Keratinocyte (primary cell): ENCODE measurements around the gene ZNF462. TPM values are rescaled to one million over a fixed set of nuclear protein-coding genes. Genes with fewer than 3 reads are reported as not detected.
A peak's percentile ranks its signal among the peaks of the same experiment; 100 is the strongest.

ENCODE experiments used
- DNase-seq: peaks from one replicate; pipeline ENCODE4 v3.0.0-alpha.2; 2011; ENCODE audit warnings: low read depth, missing footprints, low spot score
- FAIRE-seq: peaks from 2 replicates; lab custom pipeline; 2011; peaks lifted over from hg19 to GRCh38; lab: Jason Lieb, UNC
- H2AFZ ChIP-seq: 2 replicates; pipeline ENCODE4 v1.6.0; 2012; ENCODE audit warnings: low read length, control low read depth, inconsistent platforms; ENCODE audit not compliant: control insufficient read depth
- H3K27ac ChIP-seq: 2 replicates; pipeline ENCODE4 v1.5.1; 2011; ENCODE audit warnings: low read length; ENCODE audit not compliant: control insufficient read depth, insufficient read depth
- H3K27me3 ChIP-seq: 3 replicates; pipeline ENCODE4 v1.6.0; 2011; ENCODE audit warnings: low read length; ENCODE audit not compliant: control insufficient read depth, insufficient read depth; ENCODE audit errors: extremely low read depth
- H3K36me3 ChIP-seq, 2 experiments: 2 replicates in 1 of 2; 3 replicates in 1 of 2; pipeline ENCODE4 v1.5.1; 2011; ENCODE audit warnings: low read length in 2 of 2, mild to moderate bottlenecking in 1 of 2; ENCODE audit not compliant: control insufficient read depth in 2 of 2, insufficient read depth in 2 of 2; ENCODE audit errors: extremely low read depth in 1 of 2
- H3K4me1 ChIP-seq: 3 replicates; pipeline ENCODE4 v1.5.1; 2011; ENCODE audit warnings: low read length; ENCODE audit not compliant: control insufficient read depth, insufficient read depth; ENCODE audit errors: extremely low read depth
- H3K4me2 ChIP-seq: 3 replicates; pipeline ENCODE4 v1.6.0; 2011; ENCODE audit warnings: low read depth, low read length; ENCODE audit not compliant: control insufficient read depth, insufficient read depth; ENCODE audit errors: extremely low read depth
- H3K4me3 ChIP-seq, 3 experiments: fragments of 200-600 bp in 1 of 3; sonication (generic) in 1 of 3; 2 replicates in 2 of 3; 3 replicates in 1 of 3; pipeline ENCODE4 v1.5.1; 2011 to 2016; ENCODE audit warnings: low read length in 3 of 3, mild to moderate bottlenecking in 3 of 3, control low read depth in 2 of 3, inconsistent platforms in 1 of 3, low read depth in 1 of 3, mixed read lengths in 1 of 3, mixed run types in 1 of 3, moderate library complexity in 1 of 3; ENCODE audit not compliant: control insufficient read depth in 2 of 3, insufficient read depth in 2 of 3; ENCODE audit errors: extremely low read depth in 1 of 3
- H3K79me2 ChIP-seq: 2 replicates; pipeline ENCODE4 v1.6.0; 2012; ENCODE audit warnings: low read length; ENCODE audit not compliant: control insufficient read depth, insufficient read depth
- H3K9ac ChIP-seq: 3 replicates; pipeline ENCODE4 v1.6.0; 2011; ENCODE audit warnings: low read length; ENCODE audit not compliant: control insufficient read depth, insufficient read depth; ENCODE audit errors: extremely low read depth
- H3K9me1 ChIP-seq: 3 replicates; pipeline ENCODE4 v1.6.0; 2011; ENCODE audit warnings: low read length; ENCODE audit not compliant: control insufficient read depth, insufficient read depth; ENCODE audit errors: extremely low read depth
- H3K9me3 ChIP-seq: 2 replicates; pipeline ENCODE4 v1.5.1; 2012; ENCODE audit warnings: low read depth, low read length; ENCODE audit not compliant: control insufficient read depth
- H4K20me1 ChIP-seq: 3 replicates; pipeline ENCODE4 v1.6.0; 2011; ENCODE audit warnings: low read length; ENCODE audit not compliant: control insufficient read depth, insufficient read depth; ENCODE audit errors: extremely low read depth
- CTCF ChIP-seq, 3 experiments: IDR thresholded peaks in 1 of 3; conservative IDR thresholded peaks in 1 of 3; optimal IDR thresholded peaks in 1 of 3; 2 replicates in 2 of 3; 3 replicates in 1 of 3; pipeline versions ENCODE3 to v1.5.1; 2011; ENCODE audit warnings: low read length in 3 of 3, mild to moderate bottlenecking in 3 of 3, moderate library complexity in 2 of 3, control low read depth in 1 of 3, inconsistent platforms in 1 of 3; ENCODE audit not compliant: insufficient read depth in 2 of 3; ENCODE audit errors: extremely low read depth in 1 of 3
- EZH2 ChIP-seq: IDR thresholded peaks from one replicate; pipeline ENCODE4 v1.6.1; 2012; ENCODE audit warnings: inconsistent platforms, mild to moderate bottlenecking, low read length, moderate library complexity
- dilution Hi-C: fragments of 300-500 bp; cut with MboI; formaldehyde crosslinking; loops from one replicate; pipeline ENCODE4 v1.7.0; 2020; ENCODE audit warnings: low sequenced_read_pairs; ENCODE audit not compliant: extremely low pct_ligation_motif_present
- polyA plus RNA-seq, 5 experiments: library from polyadenylated mRNA; depleted of rRNA in 3 of 5; stranded (reverse) in 3 of 5; stranded (forward) in 1 of 5; unstranded in 1 of 5; fragments of >200 nt; gene quantifications; 1 replicate in 1 of 5; 2 replicates in 3 of 5; 3 replicates in 1 of 5; pipeline versions ENCODE4 v1.2.1 to v1.2.3, GENCODE V29; 2011 to 2012; ENCODE audit warnings: missing spikeins in 2 of 5, low read depth in 1 of 5, low replicate concordance in 1 of 5

The ZNF462 gene
- polyA plus RNA-seq, 1 donor (not counting 4 experiments of a cell fraction or from before 2014, with no cell fraction given) = 7.8 TPM

- no peak for DNase-seq
- no peaks in the 10 kb centered on the region for H4K20me1 ChIP-seq
These were observed 16.0 kb downstream of the ZNF462 start for GRCh38 chr9:106878934-106879333.

GRCh38 chr9:106879439-106879882 is 16.5 kb downstream of the ZNF462 start:
- Histone ChIP-seq H3K4me2 (peak overlapping the region; percentile 57), H3K79me2 (peaks cover 83% of the 10 kb centered on the region), H3K9ac (no peak overlapping the region), H3K9me3 (no peaks in the 10 kb centered on the region), H4K20me1 (no peaks in the 10 kb centered on the region), H3K36me3 (peaks cover 0 to 5% of the 10 kb centered on the region in 2 experiments), H3K4me3 (no peak overlapping the region), H3K9me1 (peaks cover 5% of the 10 kb centered on the region), H3K4me1 (peaks cover 52% of the 10 kb centered on the region), H2AFZ (no peak overlapping the region), H3K27me3 (no peaks in the 10 kb centered on the region), H3K27ac (peak overlapping the region; percentile 70)
- DNase-seq (no peak), FAIRE-seq (no peak)
- dilution Hi-C loops = no loop called here
- no peak for TF ChIP-seq CTCF (optimal IDR thresholded peaks at IDR 0.05 in 1 of 3, IDR thresholded peaks at IDR 0.05 in 1 of 3, conservative IDR thresholded peaks at IDR 0.05 in 1 of 3; ENCODE audit: extremely low read depth in 1 of 3, insufficient read depth in 2 of 3, low read length in 3 of 3)
- TF ChIP-seq EZH2 = no peak

More at GRCh38 chr9:106878934-106879333, 16.0 kb downstream of the ZNF462 start:
- dilution Hi-C loops = no loop called here
- peaks cover 5% of the 10 kb centered on the region for H3K9me1 ChIP-seq
- no peaks in the 10 kb centered on the region for H3K27me3 ChIP-seq
- H3K9ac ChIP-seq = peak overlapping the region; percentile 14
- H3K4me2 ChIP-seq = peak overlapping the region; percentile 42
- H3K4me1 ChIP-seq = peaks cover 47% of the 10 kb centered on the region
- H3K27ac ChIP-seq = peak overlapping the region; percentile 31
- H3K36me3 ChIP-seq = peaks cover 0 to 5% of the 10 kb centered on the region in 2 experiments
- H2AFZ ChIP-seq = no peak overlapping the region
- no peak for TF ChIP-seq EZH2
- TF ChIP-seq CTCF (optimal IDR thresholded peaks at IDR 0.05 in 1 of 3, IDR thresholded peaks at IDR 0.05 in 1 of 3, conservative IDR thresholded peaks at IDR 0.05 in 1 of 3; ENCODE audit: extremely low read depth in 1 of 3, insufficient read depth in 2 of 3, low read length in 3 of 3) = no peak
- H3K79me2 ChIP-seq = peaks cover 81% of the 10 kb centered on the region
- peak; percentile 94 for FAIRE-seq
- H3K9me3 ChIP-seq = no peaks in the 10 kb centered on the region
- H3K4me3 ChIP-seq = no peak overlapping the region
